Heart left ventricle (tissue), 13 donors: Measurements from ENCODE around the gene HMCN2.

Experiments used
- POLR2A ChIP-seq, 2 donors: fragments of 450-650 bp; IDR thresholded peaks; one replicate each; pipeline ENCODE4 v1.6.1; 2017; ENCODE audit warnings: antibody characterized with exemption in 2 of 2, mild to moderate bottlenecking in 2 of 2, moderate library complexity in 2 of 2
- TF ChIP-seq, protein P1 (sequence below), 12 donors: fragments of 200-600 bp; sonication (generic) in 4 of 12; IDR thresholded peaks; one replicate each; pipeline versions ENCODE4 v1.5.0 to v1.8.0; 2018 to 2022; ENCODE audit warnings: antibody characterized with exemption in 12 of 12, mild to moderate bottlenecking in 5 of 12
- donor health status: ischemic (EF 13 %, LVEDD 7.1; RV severe dilation, severe dysfunction).
- donor health status: DM: no; HTN: yes; CAD: no.
- donor health status: DM: no; HTN: no; CAD: no.
- donor health status: ischemic (EF 25% LVEDD 6.9; RV normal size, moderate dysfunction).
- donor health status: ischemic (EF 25% LVEDD 5.7; RV mildly dilated, moderate dysfunction).
- donor health status: ischemic (EF 35%, LVEDD 5.7; RV mildly dilated, moderate dysfunction).
- donor health status: nonischemic (EF 11% LVEDD 7.7; RV severe dilation, severe dysfunction).
- donor health status: DM: yes; HTN: yes; CAD: no.
- donor health status: PGD.
- donor health status: ischemic (EF 29% LVEDD 5.4; RV normal size, mild dysfunction).
- donor health status: nonischemic (EF 23%, LVEDD 6.1; RV moderate dilation, normal function).

DNA sequence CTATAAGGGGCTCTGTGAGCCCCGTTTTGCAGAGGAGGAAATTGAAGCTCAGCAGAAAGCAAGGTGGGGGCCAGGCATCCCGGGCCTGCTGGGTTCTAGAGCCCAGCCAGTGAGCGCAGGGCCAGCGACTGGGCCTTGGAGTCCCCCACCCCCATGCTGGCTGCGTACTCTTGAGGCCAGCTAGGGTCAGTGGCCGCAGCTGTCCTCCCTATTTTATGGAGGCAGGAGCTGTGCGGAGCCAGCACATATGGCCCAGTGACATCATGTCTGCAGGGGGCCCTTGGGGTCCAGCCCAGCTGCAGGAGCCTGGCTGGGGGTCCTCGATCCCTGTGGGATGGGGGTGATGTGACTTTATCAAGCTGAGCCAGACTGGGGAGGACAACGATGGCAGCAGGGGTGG lies 71.3 kb downstream of the HMCN2 start:
- TF ChIP-seq POLR2A (IDR thresholded peaks at IDR 0.05) = no peak
- TF ChIP-seq, protein P1, sequence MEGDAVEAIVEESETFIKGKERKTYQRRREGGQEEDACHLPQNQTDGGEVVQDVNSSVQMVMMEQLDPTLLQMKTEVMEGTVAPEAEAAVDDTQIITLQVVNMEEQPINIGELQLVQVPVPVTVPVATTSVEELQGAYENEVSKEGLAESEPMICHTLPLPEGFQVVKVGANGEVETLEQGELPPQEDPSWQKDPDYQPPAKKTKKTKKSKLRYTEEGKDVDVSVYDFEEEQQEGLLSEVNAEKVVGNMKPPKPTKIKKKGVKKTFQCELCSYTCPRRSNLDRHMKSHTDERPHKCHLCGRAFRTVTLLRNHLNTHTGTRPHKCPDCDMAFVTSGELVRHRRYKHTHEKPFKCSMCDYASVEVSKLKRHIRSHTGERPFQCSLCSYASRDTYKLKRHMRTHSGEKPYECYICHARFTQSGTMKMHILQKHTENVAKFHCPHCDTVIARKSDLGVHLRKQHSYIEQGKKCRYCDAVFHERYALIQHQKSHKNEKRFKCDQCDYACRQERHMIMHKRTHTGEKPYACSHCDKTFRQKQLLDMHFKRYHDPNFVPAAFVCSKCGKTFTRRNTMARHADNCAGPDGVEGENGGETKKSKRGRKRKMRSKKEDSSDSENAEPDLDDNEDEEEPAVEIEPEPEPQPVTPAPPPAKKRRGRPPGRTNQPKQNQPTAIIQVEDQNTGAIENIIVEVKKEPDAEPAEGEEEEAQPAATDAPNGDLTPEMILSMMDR (IDR thresholded peaks at IDR 0.05) = no peak
